HEK293 (cell line): ENCODE measurements around the gene ADRM1.

Experiments used
- CTCF ChIA-PET: fragments of 350-600 bp; formaldehyde crosslinking; extraction: SDS; loops from one replicate; lab custom pipeline; 2021; ENCODE audit warnings: antibody characterized with exemption; lab: Yijun Ruan, JAX
- POLR2A ChIA-PET: fragments of 300-600 bp; formaldehyde crosslinking; extraction: SDS; loops from one replicate; lab custom pipeline; 2020; ENCODE audit warnings: antibody characterized with exemption, inconsistent platforms; lab: Yijun Ruan, JAX
- H3K27ac ChIP-seq: fragments of 200-500 bp; sonication (Bioruptor generic); 2 replicates; pipeline ENCODE4 v1.5.1; 2014; ENCODE audit warnings: low read depth, low read length, control low read depth, inconsistent platforms; ENCODE audit errors: extremely low read depth
- H3K36me3 ChIP-seq, 2 experiments: fragments of 200-500 bp in 1 of 2; sonication (Bioruptor generic) in 1 of 2; 1 replicate in 1 of 2; 2 replicates in 1 of 2; pipeline ENCODE4 v1.5.1; 2014 to 2017; ENCODE audit warnings: inconsistent platforms in 2 of 2, low read length in 2 of 2; ENCODE audit not compliant: control insufficient read depth in 2 of 2, insufficient read depth in 1 of 2
- H3K4me1 ChIP-seq: fragments of 200-500 bp; sonication (Bioruptor generic); 2 replicates; pipeline ENCODE4 v1.5.1; 2014; ENCODE audit warnings: mild to moderate bottlenecking, low read length, inconsistent platforms; ENCODE audit not compliant: control insufficient read depth, insufficient read depth
- H3K4me3 ChIP-seq: 2 replicates; pipeline ENCODE4 v1.5.1; 2011; ENCODE audit warnings: low read depth, mild to moderate bottlenecking, control low read depth, low read length, moderate library complexity
- H3K9me3 ChIP-seq: fragments of 200-500 bp; sonication (Bioruptor generic); 2 replicates; pipeline ENCODE4 v1.5.1; 2014; ENCODE audit warnings: low read depth, low read length, inconsistent platforms; ENCODE audit not compliant: control insufficient read depth, insufficient read depth
- KLF9 ChIP-seq: fragments of 450-650 bp; formaldehyde crosslinking; IDR thresholded peaks from 2 replicates; pipeline ENCODE4 v1.5.1; 2016; ENCODE audit warnings: missing biosample characterization, missing genetic modification characterization, low read depth
- TRIM28 ChIP-seq: IDR thresholded peaks from 2 replicates; pipeline ENCODE4 v1.6.1; 2011; ENCODE audit warnings: low read length, control low read depth, borderline replicate concordance
- YY2 ChIP-seq: fragments of 450-650 bp; formaldehyde crosslinking; IDR thresholded peaks from 2 replicates; pipeline ENCODE4 v1.5.1; 2016; ENCODE audit warnings: missing biosample characterization, missing genetic modification characterization
- ZNF292 ChIP-seq: fragments of 450-650 bp; formaldehyde crosslinking; IDR thresholded peaks from 2 replicates; pipeline ENCODE4 v1.5.1; 2016; ENCODE audit warnings: low read depth, missing biosample characterization, missing genetic modification characterization, borderline replicate concordance
- ZNF341 ChIP-seq: fragments of 450-650 bp; formaldehyde crosslinking; IDR thresholded peaks from 2 replicates; pipeline ENCODE4; 2016; ENCODE audit warnings: low read depth, missing biosample characterization, missing genetic modification characterization
- ZNF776 ChIP-seq: fragments of 450-650 bp; formaldehyde crosslinking; IDR thresholded peaks from 2 replicates; pipeline ENCODE4 v1.5.0; 2017; ENCODE audit warnings: missing biosample characterization, missing genetic modification characterization, borderline replicate concordance
- TF ChIP-seq, protein P1 (sequence below): fragments of 450-650 bp; formaldehyde crosslinking; IDR thresholded peaks from 2 replicates; pipeline ENCODE4 v1.5.1; 2016; ENCODE audit warnings: missing biosample characterization, missing genetic modification characterization
- TF ChIP-seq, protein P2 (sequence below): fragments of 450-650 bp; formaldehyde crosslinking; IDR thresholded peaks from 2 replicates; pipeline ENCODE4 v1.5.1; 2016; ENCODE audit warnings: missing biosample characterization, missing genetic modification characterization

Gene ADRM1

DNA sequence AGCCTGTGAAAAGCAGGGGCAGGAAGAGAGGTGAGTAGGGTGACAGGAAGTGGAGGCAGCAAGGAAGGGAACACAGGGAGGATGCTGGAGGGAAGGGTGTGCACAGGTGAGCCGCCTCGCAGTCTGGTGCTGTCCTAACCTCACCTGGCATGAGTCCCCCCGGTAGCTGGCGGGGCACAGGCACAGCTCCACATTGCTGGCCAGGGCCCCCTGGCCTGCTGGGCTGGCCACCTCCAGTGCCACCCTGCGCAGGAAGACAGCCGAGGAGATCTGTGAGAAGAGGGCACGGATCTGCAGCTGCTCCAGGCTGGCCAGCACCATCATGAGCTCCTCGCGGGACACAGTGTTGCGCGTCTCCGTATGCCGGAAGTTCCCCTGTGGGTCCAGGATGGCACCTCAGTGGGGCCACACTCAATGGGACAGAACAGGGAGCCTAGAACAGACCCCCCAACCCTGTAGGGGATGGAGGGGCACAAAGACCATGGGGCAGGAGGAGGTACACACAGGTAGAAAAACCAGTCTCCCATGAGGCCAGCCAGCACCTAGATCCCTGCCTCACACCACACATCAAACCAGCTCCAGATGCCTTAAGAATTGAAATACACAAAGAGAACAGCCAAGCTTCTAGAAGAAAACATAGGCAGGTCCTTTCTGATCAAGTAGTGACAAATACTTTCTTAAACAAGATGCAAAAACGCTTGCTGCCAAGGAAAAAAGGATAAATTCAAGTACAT is 22.5 kb downstream of the ADRM1 start:
- no peaks in the 10 kb centered on the region for H3K9me3 ChIP-seq
- TF ChIP-seq ZNF776 (tag by site-specific recombination), result no peak
- TF ChIP-seq YY2 (tag by site-specific recombination), result no peak
- TF ChIP-seq ZNF292 (tag by site-specific recombination), result no peak
- TF ChIP-seq ZNF341 (tag by site-specific recombination), result no peak
- TF ChIP-seq, all 188 proteins: peak for 0
- Histone ChIP-seq H3K4me3 (no peak overlapping the region), H3K36me3 (peaks cover 0 to 83% of the 10 kb centered on the region in 2 experiments; a peak in 2 of 3 replicates), H3K4me1 (no peaks in the 10 kb centered on the region), H3K27ac (no peak overlapping the region)
- ChIA-PET CTCF (interaction anchor here (0.6 to 1.1 kb wide), 3 partner anchors 58 to 212 kb away, joined by 3 to 4 read pairs (median 3); no protein-coding TSS in a partner anchor), POLR2A (interaction anchor here (0.5 to 1.3 kb wide), 2 partner anchors 62 to 537 kb away, joined by 3 read pairs; partner anchors contain the start of gene RPS21)

DNA sequence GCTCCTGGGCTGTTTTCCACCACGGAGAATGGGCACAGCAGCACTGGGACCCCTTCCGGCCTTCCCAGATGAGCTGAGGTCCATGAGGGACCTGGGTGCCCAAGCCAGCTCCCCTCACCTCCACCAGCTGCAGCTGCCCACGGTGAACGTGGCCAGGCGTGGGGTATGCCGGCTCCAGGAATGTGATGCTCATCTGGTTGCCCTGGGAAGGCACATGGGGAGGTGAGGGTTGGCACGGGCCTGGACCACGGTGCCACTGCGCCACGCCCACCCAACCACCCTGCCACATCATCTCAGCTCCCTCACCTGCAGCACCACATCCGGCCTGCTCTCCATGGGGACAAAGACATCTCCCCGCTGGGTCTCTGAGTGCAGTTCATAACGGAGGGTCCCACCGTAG is 23.8 kb downstream of the ADRM1 start:
- no peak overlapping the region for H3K27ac ChIP-seq
- TF ChIP-seq TRIM28, result no peak
- TF ChIP-seq, protein P1, sequence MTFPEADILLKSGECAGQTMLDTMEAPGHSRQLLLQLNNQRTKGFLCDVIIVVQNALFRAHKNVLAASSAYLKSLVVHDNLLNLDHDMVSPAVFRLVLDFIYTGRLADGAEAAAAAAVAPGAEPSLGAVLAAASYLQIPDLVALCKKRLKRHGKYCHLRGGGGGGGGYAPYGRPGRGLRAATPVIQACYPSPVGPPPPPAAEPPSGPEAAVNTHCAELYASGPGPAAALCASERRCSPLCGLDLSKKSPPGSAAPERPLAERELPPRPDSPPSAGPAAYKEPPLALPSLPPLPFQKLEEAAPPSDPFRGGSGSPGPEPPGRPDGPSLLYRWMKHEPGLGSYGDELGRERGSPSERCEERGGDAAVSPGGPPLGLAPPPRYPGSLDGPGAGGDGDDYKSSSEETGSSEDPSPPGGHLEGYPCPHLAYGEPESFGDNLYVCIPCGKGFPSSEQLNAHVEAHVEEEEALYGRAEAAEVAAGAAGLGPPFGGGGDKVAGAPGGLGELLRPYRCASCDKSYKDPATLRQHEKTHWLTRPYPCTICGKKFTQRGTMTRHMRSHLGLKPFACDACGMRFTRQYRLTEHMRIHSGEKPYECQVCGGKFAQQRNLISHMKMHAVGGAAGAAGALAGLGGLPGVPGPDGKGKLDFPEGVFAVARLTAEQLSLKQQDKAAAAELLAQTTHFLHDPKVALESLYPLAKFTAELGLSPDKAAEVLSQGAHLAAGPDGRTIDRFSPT, result 0 out of 2 replicates have a peak, but pooled peaks have one; percentile 37
- 0 out of 2 replicates have a peak, but pooled peaks have one; percentile 36 for TF ChIP-seq KLF9 (tag by site-specific recombination)
- POLR2A ChIA-PET, result interaction anchor here (1.3 kb wide), 1 partner anchor 60 kb away, joined by 3 read pairs; the partner anchor contains the start of gene RPS21
- no peaks in the 10 kb centered on the region for H3K4me1 ChIP-seq
- CTCF ChIA-PET, result interaction anchor here (1.1 kb wide), 1 partner anchor 57 kb away, joined by 4 read pairs; no protein-coding TSS in a partner anchor
- no peak overlapping the region for H3K4me3 ChIP-seq
- peaks cover 0 to 87% of the 10 kb centered on the region in 2 experiments; a peak in 2 of 3 replicates for H3K36me3 ChIP-seq
- H3K9me3 ChIP-seq, result no peaks in the 10 kb centered on the region

DNA sequence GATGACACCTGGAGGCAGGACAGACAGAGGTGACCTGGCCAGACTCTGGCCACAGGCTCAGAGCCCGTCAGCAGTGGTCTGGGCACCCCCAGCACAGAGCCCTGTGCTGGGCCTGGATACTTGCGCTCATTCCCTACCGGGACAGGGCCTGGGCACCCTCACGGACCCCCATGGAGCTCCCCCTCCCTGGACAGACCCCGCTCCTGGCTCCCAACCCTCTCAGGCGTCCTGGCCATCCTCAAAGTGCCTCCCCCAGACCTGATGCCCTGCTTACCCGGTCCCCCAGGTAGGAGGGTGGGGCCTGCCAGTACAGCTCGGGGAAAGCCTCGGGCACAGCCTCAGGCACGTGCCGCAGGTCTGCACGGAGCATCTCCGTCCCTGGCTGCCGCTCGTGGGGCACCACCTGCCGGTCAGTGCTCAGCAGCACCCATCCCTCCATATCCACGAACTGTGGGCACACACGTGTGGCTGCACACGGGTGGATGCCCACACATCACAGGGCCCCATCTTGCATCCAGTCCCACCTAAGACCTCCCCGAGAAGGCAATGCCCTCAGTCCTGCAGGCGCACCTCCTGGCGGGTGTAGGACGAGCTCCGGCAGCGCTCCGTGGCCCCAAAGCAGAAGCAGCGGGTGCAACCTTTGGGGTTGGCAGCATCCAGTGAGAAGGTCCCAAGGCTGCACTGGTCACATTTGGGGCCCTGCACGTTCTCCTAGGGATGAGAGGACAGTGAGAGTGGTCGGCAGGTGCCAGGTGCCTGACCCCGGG is 24.3 kb downstream of the ADRM1 start:
- Histone ChIP-seq H3K4me1 (no peaks in the 10 kb centered on the region), H3K9me3 (no peaks in the 10 kb centered on the region), H3K4me3 (no peak overlapping the region), H3K36me3 (peaks cover 0 to 88% of the 10 kb centered on the region in 2 experiments; a peak in 2 of 3 replicates), H3K27ac (no peak overlapping the region)
- POLR2A ChIA-PET, result no interaction called here
- TF ChIP-seq, protein P2, sequence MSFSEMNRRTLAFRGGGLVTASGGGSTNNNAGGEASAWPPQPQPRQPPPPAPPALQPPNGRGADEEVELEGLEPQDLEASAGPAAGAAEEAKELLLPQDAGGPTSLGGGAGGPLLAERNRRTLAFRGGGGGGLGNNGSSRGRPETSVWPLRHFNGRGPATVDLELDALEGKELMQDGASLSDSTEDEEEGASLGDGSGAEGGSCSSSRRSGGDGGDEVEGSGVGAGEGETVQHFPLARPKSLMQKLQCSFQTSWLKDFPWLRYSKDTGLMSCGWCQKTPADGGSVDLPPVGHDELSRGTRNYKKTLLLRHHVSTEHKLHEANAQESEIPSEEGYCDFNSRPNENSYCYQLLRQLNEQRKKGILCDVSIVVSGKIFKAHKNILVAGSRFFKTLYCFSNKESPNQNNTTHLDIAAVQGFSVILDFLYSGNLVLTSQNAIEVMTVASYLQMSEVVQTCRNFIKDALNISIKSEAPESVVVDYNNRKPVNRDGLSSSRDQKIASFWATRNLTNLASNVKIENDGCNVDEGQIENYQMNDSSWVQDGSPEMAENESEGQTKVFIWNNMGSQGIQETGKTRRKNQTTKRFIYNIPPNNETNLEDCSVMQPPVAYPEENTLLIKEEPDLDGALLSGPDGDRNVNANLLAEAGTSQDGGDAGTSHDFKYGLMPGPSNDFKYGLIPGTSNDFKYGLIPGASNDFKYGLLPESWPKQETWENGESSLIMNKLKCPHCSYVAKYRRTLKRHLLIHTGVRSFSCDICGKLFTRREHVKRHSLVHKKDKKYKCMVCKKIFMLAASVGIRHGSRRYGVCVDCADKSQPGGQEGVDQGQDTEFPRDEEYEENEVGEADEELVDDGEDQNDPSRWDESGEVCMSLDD (tag by site-specific recombination), result no peak
- CTCF ChIA-PET, result interaction anchor here (0.6 kb wide), 1 partner anchor 8 kb away, joined by 3 read pairs; no protein-coding TSS in a partner anchor
